Neural crest cell (in vitro differentiated cells): ENCODE measurements around the gene ADPRS. TPM values are rescaled to one million over a fixed set of nuclear protein-coding genes. Genes with fewer than 3 reads are reported as not detected.

Source experiments
- DNase-seq: peaks from one replicate; pipeline ENCODE4 v3.0.0; 2021; ENCODE audit warnings: low read depth, mixed read lengths, low spot score
- H3K27ac Mint-ChIP-seq: one replicate; pipeline ENCODE4 v1.8.0; 2021; ENCODE audit warnings: mild to moderate bottlenecking, mixed read lengths; ENCODE audit not compliant: unreplicated experiment
- H3K27me3 Mint-ChIP-seq: 2 replicates; pipeline ENCODE4 v1.8.0; 2021; ENCODE audit warnings: low read depth, mild to moderate bottlenecking, mixed read lengths
- H3K36me3 Mint-ChIP-seq: 2 replicates; pipeline ENCODE4 v1.8.0; 2021; ENCODE audit warnings: low read depth, mild to moderate bottlenecking, mixed read lengths
- H3K4me1 Mint-ChIP-seq: 2 replicates; pipeline ENCODE4 v1.8.0; 2021; ENCODE audit warnings: mixed read lengths
- H3K4me3 Mint-ChIP-seq: one replicate; pipeline ENCODE4 v1.8.0; 2021; ENCODE audit warnings: mild to moderate bottlenecking, mixed read lengths
- H3K9me3 Mint-ChIP-seq: 2 replicates; pipeline ENCODE4 v1.8.0; 2021; ENCODE audit warnings: mixed read lengths
- total RNA-seq: library from RNA; stranded (reverse); gene quantifications from 2 replicates; pipeline ENCODE4 v1.2.1, GENCODE V29; 2021
- TF ChIP-seq, protein P1 (sequence below): fragments of 200-600 bp; sonication (generic); conservative IDR thresholded peaks from 2 replicates; pipeline ENCODE4 v1.5.0; 2021; ENCODE audit warnings: antibody characterized with exemption, mild to moderate bottlenecking

ADPRS gene
- total RNA-seq, 1 donor from 2014 or later, result 33.8 TPM

DNA sequence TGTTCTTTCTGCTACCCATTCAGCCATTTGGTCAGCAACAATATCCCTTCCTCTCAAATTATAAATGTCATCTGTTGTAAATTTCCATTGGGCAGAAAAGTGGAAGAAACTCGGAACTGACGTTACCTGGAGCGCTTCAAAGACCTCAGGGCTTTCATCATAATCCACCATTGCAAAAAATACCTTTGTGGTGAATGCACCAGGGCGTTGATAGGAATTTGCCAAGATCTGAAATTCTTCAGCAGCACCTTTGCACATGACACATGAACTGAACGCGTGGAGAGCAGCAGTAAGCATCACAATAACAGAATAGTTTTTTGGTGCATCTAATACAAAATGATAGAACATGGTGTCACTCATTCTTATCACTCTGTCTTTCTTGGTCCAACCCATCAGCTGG, 7.9 kb upstream of the ADPRS start:
- TF ChIP-seq, protein P1, sequence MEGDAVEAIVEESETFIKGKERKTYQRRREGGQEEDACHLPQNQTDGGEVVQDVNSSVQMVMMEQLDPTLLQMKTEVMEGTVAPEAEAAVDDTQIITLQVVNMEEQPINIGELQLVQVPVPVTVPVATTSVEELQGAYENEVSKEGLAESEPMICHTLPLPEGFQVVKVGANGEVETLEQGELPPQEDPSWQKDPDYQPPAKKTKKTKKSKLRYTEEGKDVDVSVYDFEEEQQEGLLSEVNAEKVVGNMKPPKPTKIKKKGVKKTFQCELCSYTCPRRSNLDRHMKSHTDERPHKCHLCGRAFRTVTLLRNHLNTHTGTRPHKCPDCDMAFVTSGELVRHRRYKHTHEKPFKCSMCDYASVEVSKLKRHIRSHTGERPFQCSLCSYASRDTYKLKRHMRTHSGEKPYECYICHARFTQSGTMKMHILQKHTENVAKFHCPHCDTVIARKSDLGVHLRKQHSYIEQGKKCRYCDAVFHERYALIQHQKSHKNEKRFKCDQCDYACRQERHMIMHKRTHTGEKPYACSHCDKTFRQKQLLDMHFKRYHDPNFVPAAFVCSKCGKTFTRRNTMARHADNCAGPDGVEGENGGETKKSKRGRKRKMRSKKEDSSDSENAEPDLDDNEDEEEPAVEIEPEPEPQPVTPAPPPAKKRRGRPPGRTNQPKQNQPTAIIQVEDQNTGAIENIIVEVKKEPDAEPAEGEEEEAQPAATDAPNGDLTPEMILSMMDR, result no peak

DNA sequence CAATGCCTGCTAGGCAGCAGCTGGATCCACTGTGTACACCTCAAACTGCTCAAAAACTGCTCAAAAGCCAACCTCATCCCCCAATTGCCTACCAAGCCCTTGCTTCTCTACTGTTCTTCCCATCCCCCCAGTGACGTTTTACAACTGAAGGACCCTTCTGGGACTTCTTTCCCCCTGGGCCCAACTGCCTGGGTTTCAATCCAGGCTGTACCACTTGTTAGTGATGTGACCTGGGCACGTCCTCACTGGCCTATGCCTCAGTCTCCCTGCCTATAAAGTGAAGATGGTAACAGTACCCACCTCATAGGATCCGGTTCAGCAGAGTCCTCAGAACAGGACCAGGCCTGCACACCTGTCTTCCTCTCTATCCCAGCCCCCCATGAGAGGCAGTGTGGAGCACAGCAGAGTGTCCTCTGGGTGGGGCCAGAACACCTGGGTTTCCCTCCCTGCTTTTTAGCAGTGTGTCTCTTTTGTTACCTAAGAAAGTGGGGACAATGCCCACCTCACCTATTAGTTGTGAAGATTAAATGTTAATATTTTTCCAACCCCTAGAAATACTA, 6.7 kb upstream of the ADPRS start:
- Mint-ChIP-seq H3K4me3 (peak overlapping the region; percentile 68), H3K27me3 (no peaks in the 10 kb centered on the region), H3K9me3 (no peaks in the 10 kb centered on the region), H3K4me1 (peaks cover 15% of the 10 kb centered on the region), H3K27ac (no peak overlapping the region), H3K36me3 (no peaks in the 10 kb centered on the region)
- DNase-seq, result no peak
- TF ChIP-seq, protein P1, result no peak

More for the DNA sequence above, 7.9 kb upstream of the ADPRS start:
- Mint-ChIP-seq H3K36me3 (no peaks in the 10 kb centered on the region), H3K4me1 (peaks cover 8% of the 10 kb centered on the region), H3K27me3 (no peaks in the 10 kb centered on the region), H3K4me3 (peak overlapping the region; percentile 33), H3K27ac (no peak overlapping the region), H3K9me3 (no peaks in the 10 kb centered on the region)
- no peak for DNase-seq

DNA sequence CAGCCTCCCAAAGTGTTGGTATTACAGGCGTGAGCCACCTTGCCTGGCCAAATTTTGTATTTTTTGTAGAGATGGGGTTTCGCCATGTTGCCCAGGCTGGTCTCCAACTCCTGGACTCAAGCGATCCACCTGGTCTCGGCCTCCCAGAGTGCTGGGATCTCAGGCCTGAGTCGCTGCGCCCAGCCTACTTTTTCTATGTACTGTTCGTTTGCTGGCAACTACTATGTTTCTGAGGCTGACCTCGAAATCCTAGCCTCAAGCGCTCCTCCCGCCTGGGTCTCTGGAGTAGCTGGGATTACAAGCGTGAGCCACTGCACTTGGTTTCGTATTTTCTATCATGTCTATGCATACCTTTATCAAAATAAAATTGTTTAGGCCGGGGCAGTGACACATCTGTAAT, 5.5 kb upstream of the ADPRS start:
- Mint-ChIP-seq H3K4me3 (peak overlapping the region; percentile 61), H3K27ac (no peak overlapping the region), H3K4me1 (peaks cover 17% of the 10 kb centered on the region), H3K36me3 (no peaks in the 10 kb centered on the region), H3K9me3 (no peaks in the 10 kb centered on the region), H3K27me3 (no peaks in the 10 kb centered on the region)
- TF ChIP-seq, protein P1, result no peak
- no peak for DNase-seq

DNA sequence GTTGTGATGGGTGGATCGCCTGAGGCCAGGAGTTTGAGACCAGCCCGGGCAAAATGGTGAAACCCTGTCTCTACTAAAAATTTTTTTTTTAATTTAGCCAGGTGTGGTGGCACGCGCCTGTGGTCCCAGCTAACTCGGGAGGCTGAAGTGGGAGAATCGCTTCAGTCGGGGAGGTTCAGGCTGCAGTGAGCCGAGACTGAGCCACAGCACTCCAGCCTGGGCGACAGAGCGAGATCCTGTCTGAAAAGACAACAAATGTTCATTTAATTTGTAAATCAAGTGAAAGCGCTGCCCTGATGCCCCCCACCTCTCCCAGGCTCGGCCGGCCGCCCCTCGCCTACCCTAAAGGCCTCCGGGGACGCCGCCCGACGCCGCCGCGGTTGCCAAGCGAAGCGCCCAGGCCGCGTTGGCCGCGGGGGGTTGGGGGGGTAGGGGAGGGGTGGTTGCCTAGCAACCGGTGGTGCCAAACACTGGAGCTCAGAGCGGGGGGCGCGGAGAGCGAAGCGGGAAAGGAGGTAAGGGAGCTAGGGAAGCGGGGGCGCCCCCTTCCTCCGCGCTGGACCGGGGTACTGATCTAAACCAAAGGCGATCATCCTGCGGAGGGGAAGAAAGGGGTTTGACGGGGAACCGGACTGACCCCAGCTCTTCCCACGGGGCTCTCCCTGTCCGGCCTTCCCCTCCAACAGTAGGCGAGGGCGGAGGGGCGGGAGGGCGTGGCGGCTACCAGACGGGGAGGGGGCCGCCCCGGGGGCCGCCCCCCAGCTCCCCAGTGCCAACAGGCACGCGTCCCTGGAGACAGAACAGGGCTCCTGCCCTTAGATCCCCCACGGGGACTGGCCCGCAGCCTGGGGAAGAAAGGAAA, 4.8 kb upstream of the ADPRS start, which contains the start of gene TEKT2:
TEKT2 (plus strand) TSS at position 460 of the 862 bp plus-strand sequence. CDS start 828 bp downstream, outside the sequence.
- no peaks in the 10 kb centered on the region for H3K36me3 Mint-ChIP-seq
- DNase-seq, result peak; percentile 68
- H3K27me3 Mint-ChIP-seq, result no peaks in the 10 kb centered on the region
- no peaks in the 10 kb centered on the region for H3K9me3 Mint-ChIP-seq
- H3K4me1 Mint-ChIP-seq, result peaks cover 17% of the 10 kb centered on the region
- TF ChIP-seq, protein P1, result no peak
- H3K4me3 Mint-ChIP-seq, result peak within 1 kb of the TSS; percentile 82
- peak within 1 kb of the TSS; percentile 71 for H3K27ac Mint-ChIP-seq

DNA sequence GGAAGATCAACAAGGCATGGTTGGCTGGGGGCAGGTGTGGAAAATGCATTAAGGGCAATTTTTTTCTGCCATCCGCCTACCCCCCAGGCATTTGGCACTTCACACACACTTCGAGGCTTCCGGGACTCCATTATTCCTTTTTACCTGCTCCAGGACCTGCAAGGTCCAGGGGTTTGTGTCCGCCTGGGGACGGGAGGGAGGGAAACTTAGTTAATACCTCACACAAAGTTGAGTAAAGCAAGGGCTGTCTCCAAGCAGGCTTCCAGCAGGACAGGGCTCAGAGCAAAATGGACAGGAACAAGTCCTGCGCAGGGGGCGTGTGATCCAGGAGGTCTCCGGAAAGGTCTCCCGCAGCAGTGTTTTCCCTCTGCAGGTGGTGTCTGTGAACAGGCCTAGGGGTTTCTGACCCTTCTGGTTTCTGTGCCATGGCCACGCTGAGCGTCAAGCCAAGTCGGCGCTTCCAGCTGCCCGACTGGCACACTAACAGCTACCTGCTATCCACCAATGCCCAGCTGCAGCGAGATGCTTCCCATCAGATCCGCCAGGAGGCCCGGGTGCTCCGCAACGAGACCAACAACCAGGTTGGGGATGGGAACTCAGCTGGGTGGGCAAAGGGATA, 4.1 kb upstream of the ADPRS start:
- peak overlapping the region; percentile 71 for H3K27ac Mint-ChIP-seq
- H3K27me3 Mint-ChIP-seq, result no peaks in the 10 kb centered on the region
- peak overlapping the region; percentile 82 for H3K4me3 Mint-ChIP-seq
- no peak for DNase-seq
- TF ChIP-seq, protein P1, result no peak
- no peaks in the 10 kb centered on the region for H3K36me3 Mint-ChIP-seq
- H3K4me1 Mint-ChIP-seq, result peaks cover 22% of the 10 kb centered on the region
- no peaks in the 10 kb centered on the region for H3K9me3 Mint-ChIP-seq
